GM23338 (cell line): ENCODE results near the gene ADAMTS15. TPM values are rescaled to one million over a fixed set of nuclear protein-coding genes. Genes with fewer than 3 reads are reported as not detected.

Experiments
- ATAC-seq: fragments of 200-7000 bp; cut with Tn5 transposase; 3 replicates; pipeline ENCODE4 v1.9.1; 2020
- DNase-seq: peaks from one replicate; pipeline ENCODE4 v3.0.0-alpha.2; 2015; ENCODE audit warnings: low spot score
- H2AFZ ChIP-seq: fragments of 200-600 bp; sonication (generic); 2 replicates; pipeline ENCODE4 v1.8.0; 2016; ENCODE audit warnings: antibody characterized with exemption, mild to moderate bottlenecking, moderate library complexity
- H3F3A ChIP-seq: fragments of 200-600 bp; sonication (generic); replicated peaks from 2 replicates; pipeline ENCODE4 v1.8.0; 2017; ENCODE audit warnings: antibody characterized with exemption, mixed run types, low read depth
- H3K27ac ChIP-seq: fragments of 200-600 bp; sonication (generic); 2 replicates; pipeline ENCODE4 v1.6.1; 2016; ENCODE audit warnings: low read depth
- H3K27me3 ChIP-seq: fragments of 200-600 bp; sonication (generic); 2 replicates; pipeline ENCODE4 v1.8.0; 2016; ENCODE audit warnings: mild to moderate bottlenecking, mixed run types, moderate library complexity; ENCODE audit not compliant: insufficient read depth
- H3K36me3 ChIP-seq: fragments of 200-600 bp; sonication (generic); 2 replicates; pipeline ENCODE4 v1.8.0; 2016; ENCODE audit warnings: mild to moderate bottlenecking; ENCODE audit not compliant: insufficient read depth
- H3K4me1 ChIP-seq: fragments of 200-600 bp; sonication (generic); 2 replicates; pipeline ENCODE4 v1.8.0; 2016; ENCODE audit warnings: mild to moderate bottlenecking, moderate library complexity; ENCODE audit not compliant: insufficient read depth
- H3K4me2 ChIP-seq: fragments of 200-600 bp; sonication (generic); 2 replicates; pipeline ENCODE4 v1.7.1; 2017; ENCODE audit warnings: mixed run types
- H3K4me3 ChIP-seq: fragments of 200-600 bp; sonication (generic); 2 replicates; pipeline ENCODE4 v1.6.1; 2016; ENCODE audit warnings: mixed run types
- H3K79me2 ChIP-seq: fragments of 200-600 bp; sonication (generic); replicated peaks from 2 replicates; pipeline ENCODE4 v1.8.0; 2017; ENCODE audit warnings: mild to moderate bottlenecking; ENCODE audit not compliant: insufficient read depth
- H3K9me2 ChIP-seq: fragments of 200-600 bp; sonication (generic); 2 replicates; pipeline ENCODE4 v1.8.0; 2017; ENCODE audit not compliant: insufficient read depth
- H4K20me1 ChIP-seq: fragments of 200-600 bp; sonication (generic); replicated peaks from 2 replicates; pipeline ENCODE4 v1.8.0; 2017; ENCODE audit warnings: mild to moderate bottlenecking; ENCODE audit not compliant: insufficient read depth
- H3K27ac Mint-ChIP-seq: 2 replicates; pipeline ENCODE4 v1.8.0; 2020; ENCODE audit warnings: inconsistent platforms, mild to moderate bottlenecking, moderate library complexity, mixed read lengths
- H3K27me3 Mint-ChIP-seq: 3 replicates; pipeline ENCODE4 v1.8.0; 2022; ENCODE audit warnings: low read depth, mild to moderate bottlenecking, moderate library complexity, mixed read lengths, inconsistent platforms; ENCODE audit not compliant: insufficient read depth, poor library complexity
- H3K36me3 Mint-ChIP-seq: 3 replicates; pipeline ENCODE4 v1.8.0; 2021; ENCODE audit warnings: low read depth, mild to moderate bottlenecking, inconsistent platforms, moderate library complexity, mixed read lengths
- H3K4me1 Mint-ChIP-seq: 3 replicates; pipeline ENCODE4 v1.8.0; 2020; ENCODE audit warnings: mild to moderate bottlenecking, inconsistent platforms, mixed read lengths
- H3K4me3 Mint-ChIP-seq: 3 replicates; pipeline ENCODE4 v1.8.0; 2021; ENCODE audit warnings: moderate library complexity, mild to moderate bottlenecking, inconsistent platforms, mixed read lengths
- H3K9me3 Mint-ChIP-seq: 3 replicates; pipeline ENCODE4 v1.8.0; 2020; ENCODE audit warnings: moderate library complexity, mild to moderate bottlenecking, inconsistent platforms, mixed read lengths
- CREB1 ChIP-seq: fragments of 250-450 bp; sonication (Bioruptor Pico); IDR thresholded peaks from 2 replicates; pipeline ENCODE4 v1.5.0; 2020; ENCODE audit warnings: low read depth, mild to moderate bottlenecking, moderate library complexity
- CTCF ChIP-seq, 2 experiments: fragments of 200-600 bp in 1 of 2; sonication (generic) in 1 of 2; conservative IDR thresholded peaks; 2 replicates each; pipeline versions ENCODE4 v1.5.1 to v1.6.1; 2016 to 2017; ENCODE audit warnings: antibody characterized with exemption in 2 of 2, low read depth in 2 of 2, mild to moderate bottlenecking in 2 of 2, moderate library complexity in 1 of 2
- EZH2 ChIP-seq: fragments of 200-600 bp; sonication (generic); IDR thresholded peaks from one replicate; pipeline ENCODE4 v1.8.0; 2017; ENCODE audit warnings: antibody characterized with exemption, mild to moderate bottlenecking, low read depth; ENCODE audit not compliant: unreplicated experiment
- STAT1 ChIP-seq: IDR thresholded peaks from one replicate; pipeline ENCODE4 v1.6.1; 2016; ENCODE audit warnings: antibody characterized with exemption; ENCODE audit not compliant: unreplicated experiment
- ZNF331 ChIP-seq: fragments of 250-450 bp; sonication (Bioruptor Pico); IDR thresholded peaks from 2 replicates; pipeline ENCODE4 v1.5.0; 2020; ENCODE audit warnings: low read depth, mild to moderate bottlenecking, moderate library complexity
- ZNF462 ChIP-seq: fragments of 250-450 bp; sonication (Bioruptor Pico); IDR thresholded peaks from 2 replicates; pipeline ENCODE4 v1.5.0; 2020; ENCODE audit warnings: mild to moderate bottlenecking, moderate library complexity
- polyA plus RNA-seq: library from polyadenylated mRNA; unstranded; fragments of >200 nt; fragmentation: Nextera tagmentation; extraction: Ambion mirVana; gene quantifications from 2 replicates; pipeline ENCODE4 v1.2.1, GENCODE V29; 2016
- total RNA-seq: library from RNA; depleted of rRNA; stranded (reverse); fragments of >200 nt; shearing (Covaris generic); gene quantifications from 2 replicates; pipeline ENCODE4 v1.2.3, GENCODE V29; 2014

ADAMTS15 gene
- total and polyA plus RNA-seq, 2 experiments from 2014 or later, result 0.42 to 5.6 TPM

- no peak for TF ChIP-seq ZNF462
These were observed 68.4 kb downstream of the ADAMTS15 start (continued) for GRCh38 chr11:130516554-130517505.

GRCh38 chr11:130518164-130518680 lies 69.8 kb downstream of the ADAMTS15 start:
- Mint-ChIP-seq H3K36me3 (0 out of 3 replicates have a peak, but pooled peaks cover 2% of the 10 kb centered on the region), H3K4me3 (no peak overlapping the region), H3K9me3 (no peaks in the 10 kb centered on the region; the same call in 2 of the 3 replicates), H3K27ac (no peak overlapping the region), H3K4me1 (peaks cover 35% of the 10 kb centered on the region), H3K27me3 (peaks cover 8% of the 10 kb centered on the region)
- Histone ChIP-seq H3K27ac (no peak overlapping the region), H3K27me3 (no peaks in the 10 kb centered on the region), H4K20me1 (no peaks in the 10 kb centered on the region), H3K9me2 (peaks cover 19% of the 10 kb centered on the region), H3F3A (no peaks in the 10 kb centered on the region), H3K4me1 (peaks cover 16% of the 10 kb centered on the region), H2AFZ (peak overlapping the region; percentile 56; the same call in 1 of the 2 replicates), H3K4me2 (no peak overlapping the region), H3K79me2 (no peaks in the 10 kb centered on the region), H3K36me3 (no peaks in the 10 kb centered on the region), H3K4me3 (no peak overlapping the region)
- DNase-seq (no peak), ATAC-seq (no peak)
- TF ChIP-seq EZH2 (no peak), ZNF331 (CRISPR knock-in tag) (no peak), CREB1 (CRISPR knock-in tag) (no peak), STAT1 (no peak), CTCF (conservative IDR thresholded peaks at IDR 0.05; ENCODE audit: low read depth in 2 of 2) (no peak)
